ENCODE data around the gene PIWIL1. TPM values are rescaled to one million over a fixed set of nuclear protein-coding genes. Genes with fewer than 3 reads are reported as not detected.

Gene PIWIL1
- total RNA-seq, 1 experiment from 2014 or later = not detected

- H3K4me1 ChIP-seq (ENCODE audit: insufficient read depth, low read length) = no peaks in the 10 kb centered on the region; the same call in 1 of the 2 replicates
- no peak overlapping the region for H3K4me2 ChIP-seq (ENCODE audit: insufficient read depth, insufficient read length, low read length)
- H3K56ac ChIP-seq (ENCODE audit: insufficient read length, low read depth, low read length) = no peak overlapping the region
- Mint-ChIP-seq H3K9me3 (no peaks in the 10 kb centered on the region), H3K27ac (no peak overlapping the region), H3K4me1 (peaks cover 6 to 9% of the 10 kb centered on the region in 2 experiments; a peak in 3 of 4 replicates), H3K4me3 (no peak overlapping the region), H3K36me3 (ENCODE audit: insufficient read depth in 1 of 3, low read depth in 3 of 3) (no peaks in the 10 kb centered on the region), H3K27me3 (ENCODE audit: low read depth) (peaks cover 34% of the 10 kb centered on the region)
- no peaks in the 10 kb centered on the region for H4K20me1 ChIP-seq (ENCODE audit: control insufficient read depth, insufficient read depth, insufficient read length)
- no peaks in the 10 kb centered on the region for H3K79me1 ChIP-seq (ENCODE audit: insufficient read depth, low read depth, low read length, poor library complexity, severe bottlenecking)
- H3K27me3 ChIP-seq (ENCODE audit: insufficient read depth, low read length) = no peaks in the 10 kb centered on the region
- H2BK20ac ChIP-seq (ENCODE audit: low read depth, low read length, poor library complexity, severe bottlenecking) = no peak overlapping the region
- no peak overlapping the region for H3K27ac ChIP-seq (ENCODE audit: insufficient read length, low read depth, low read length)
- no peak overlapping the region for H3K9ac ChIP-seq (ENCODE audit: extremely low read depth, insufficient read length, low read length)
- H2BK5ac ChIP-seq (ENCODE audit: insufficient read length, low read length) = no peak overlapping the region
- no peaks in the 10 kb centered on the region for H3K9me3 ChIP-seq (ENCODE audit: control insufficient read depth, low read depth, low read length)
- H2AK5ac ChIP-seq (ENCODE audit: insufficient read length, low read length) = no peak overlapping the region
- H3K23ac ChIP-seq (ENCODE audit: insufficient read length, low read depth, low read length) = no peak overlapping the region
- no peak for DNase-seq
- H3K79me2 ChIP-seq (ENCODE audit: insufficient read depth, low read length) = no peaks in the 10 kb centered on the region
- TF ChIP-seq CTCF (conservative IDR thresholded peaks at IDR 0.05) = no peak
- H2AFZ ChIP-seq (ENCODE audit: low read length) = no peak overlapping the region
- no peak overlapping the region for H2BK12ac ChIP-seq (ENCODE audit: insufficient read length, low read depth, low read length)
- H2BK120ac ChIP-seq (ENCODE audit: low read depth, low read length, poor library complexity, severe bottlenecking) = no peak overlapping the region
- H3K18ac ChIP-seq (ENCODE audit: insufficient read length, low read depth, low read length) = no peak overlapping the region
- H4K8ac ChIP-seq (replicated peaks; ENCODE audit: insufficient read length, low read depth, low read length) = no peak overlapping the region
- no peak overlapping the region for H4K91ac ChIP-seq (ENCODE audit: insufficient read length, low read depth, low read length)
- H2BK15ac ChIP-seq (ENCODE audit: low read depth, low read length) = no peak overlapping the region
- no peaks in the 10 kb centered on the region for H3K23me2 ChIP-seq (ENCODE audit: insufficient read length, low read depth, low read length, poor library complexity, severe bottlenecking)
- no peak overlapping the region for H3T11ph ChIP-seq (ENCODE audit: low read length)
- no peak overlapping the region for H3K4ac ChIP-seq (ENCODE audit: low read depth, low read length)
- H4K5ac ChIP-seq (ENCODE audit: insufficient read length, low read depth, low read length) = no peak overlapping the region
- H3K14ac ChIP-seq (ENCODE audit: insufficient read depth, low read length) = no peak overlapping the region
- no CpG with 5 or more reads among the region's 2 CpGs for WGBS (ENCODE audit: extremely low coverage, insufficient read length, low lambda C conversion rate)
Observed at GRCh38 chr12:130367003-130367402, 29.3 kb downstream of the PIWIL1 start.
